Islet precursor cell (in vitro differentiated cells): Measurements from ENCODE around the gene SYT5.
"Not testable (repeated sequence)": the region's sequence is repeated elsewhere in the genome, so short reads cannot be mapped to it uniquely, and the experiment has no call there.

Experiments used
- DNase-seq: peaks from one replicate; pipeline ENCODE4 v3.0.0-alpha.2; 2018

The SYT5 gene

DNA sequence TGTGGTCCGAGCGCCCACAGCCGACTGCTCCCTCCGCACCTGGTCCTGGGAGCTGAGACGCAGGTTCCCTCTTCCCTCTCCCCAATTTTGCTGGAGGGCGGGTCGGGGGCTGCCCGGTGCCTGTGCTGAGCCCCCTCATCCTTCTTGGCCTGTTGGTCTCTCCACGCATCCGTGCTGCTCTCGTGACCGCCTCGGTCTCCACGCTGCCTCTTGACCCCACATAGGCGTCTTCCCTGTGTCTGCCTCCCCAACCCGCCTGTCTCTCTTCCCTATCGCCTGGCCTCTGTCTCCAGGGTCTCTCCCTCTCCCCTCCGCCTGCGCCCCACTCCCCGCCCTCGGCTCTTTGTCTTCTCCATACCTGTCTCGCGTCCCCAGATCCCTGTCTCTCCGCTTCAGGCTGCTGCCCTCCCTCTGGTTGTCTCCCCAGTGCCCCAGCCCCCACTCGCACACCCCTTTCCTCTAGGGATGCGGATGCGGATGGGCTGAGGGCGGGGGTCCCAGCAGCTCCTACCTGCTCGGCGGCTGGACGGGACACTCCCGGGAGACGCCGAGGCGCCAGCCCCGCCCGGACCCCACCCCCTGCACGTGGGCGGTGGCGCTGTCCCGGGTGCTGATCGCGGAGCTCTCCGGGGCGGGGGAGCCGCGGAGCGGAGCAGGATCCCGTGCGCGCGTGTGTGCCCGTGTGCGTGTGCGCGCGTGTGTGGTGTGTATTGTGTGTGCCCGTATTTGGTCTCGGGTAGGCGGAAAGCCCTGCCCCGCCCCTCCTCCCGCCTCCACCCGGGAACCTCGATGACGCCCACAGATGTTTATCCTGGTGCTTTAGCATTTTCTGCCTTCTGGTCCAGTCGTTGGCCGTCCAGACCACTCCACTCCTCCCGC, at the start of gene SYT5:
Gene SYT5 (minus strand): TSS at position 684 of the 879 bp plus-strand sequence. CDS start 1,248 bp downstream, outside the sequence.
- DNase-seq = peak; percentile 74

DNA sequence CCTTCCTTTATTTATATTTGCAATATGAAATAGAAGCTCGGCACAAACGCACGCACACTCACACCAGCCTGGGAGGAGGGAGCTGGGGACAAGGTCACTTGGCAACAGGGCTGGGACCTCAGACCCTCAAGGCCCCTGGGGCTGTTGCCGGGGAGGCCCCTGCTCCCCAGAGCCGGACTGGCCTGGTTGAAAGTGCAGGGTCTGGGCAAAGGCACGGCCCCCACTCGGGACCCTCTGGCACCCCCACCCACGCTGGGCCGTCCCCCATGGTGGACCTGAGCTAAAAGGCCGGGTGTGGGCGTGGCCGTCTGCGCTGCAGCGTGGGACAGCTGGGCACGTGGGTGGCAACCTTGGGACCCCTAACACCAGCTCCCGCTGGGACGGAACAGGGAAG, 49.7 kb upstream of the SYT5 start:
- DNase-seq = no peak

DNA sequence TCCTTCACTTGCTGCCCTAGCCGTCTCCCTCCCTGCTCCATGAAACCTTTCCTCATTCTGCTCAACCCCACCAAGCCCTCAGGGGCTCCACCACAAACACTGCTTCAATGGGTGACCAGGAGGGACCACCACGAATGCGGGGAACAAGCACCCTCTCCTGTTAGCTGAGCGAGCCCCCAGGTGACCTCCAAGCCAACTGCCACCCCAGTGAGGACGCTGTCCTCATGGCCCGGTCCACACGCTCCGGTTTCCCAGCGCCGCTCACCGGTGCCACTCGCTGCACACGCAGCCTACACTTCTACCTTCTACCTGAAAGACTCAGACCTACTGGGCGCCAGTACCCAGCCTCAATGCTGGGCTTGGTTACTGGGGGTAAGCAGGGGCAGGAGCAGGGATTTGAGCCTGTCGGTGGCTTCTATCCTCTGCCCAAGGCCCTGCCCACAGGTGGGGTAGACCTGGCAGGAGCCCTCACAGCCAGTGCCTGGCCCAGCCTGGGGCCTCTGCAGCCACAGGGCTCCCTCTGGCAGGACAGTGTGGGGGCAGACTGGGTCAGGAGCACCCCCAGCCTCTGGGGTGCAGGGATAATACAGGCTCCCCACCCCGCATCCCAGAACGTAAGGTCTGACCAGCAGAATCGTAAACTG, 49.2 kb upstream of the SYT5 start:
- DNase-seq = no peak

DNA sequence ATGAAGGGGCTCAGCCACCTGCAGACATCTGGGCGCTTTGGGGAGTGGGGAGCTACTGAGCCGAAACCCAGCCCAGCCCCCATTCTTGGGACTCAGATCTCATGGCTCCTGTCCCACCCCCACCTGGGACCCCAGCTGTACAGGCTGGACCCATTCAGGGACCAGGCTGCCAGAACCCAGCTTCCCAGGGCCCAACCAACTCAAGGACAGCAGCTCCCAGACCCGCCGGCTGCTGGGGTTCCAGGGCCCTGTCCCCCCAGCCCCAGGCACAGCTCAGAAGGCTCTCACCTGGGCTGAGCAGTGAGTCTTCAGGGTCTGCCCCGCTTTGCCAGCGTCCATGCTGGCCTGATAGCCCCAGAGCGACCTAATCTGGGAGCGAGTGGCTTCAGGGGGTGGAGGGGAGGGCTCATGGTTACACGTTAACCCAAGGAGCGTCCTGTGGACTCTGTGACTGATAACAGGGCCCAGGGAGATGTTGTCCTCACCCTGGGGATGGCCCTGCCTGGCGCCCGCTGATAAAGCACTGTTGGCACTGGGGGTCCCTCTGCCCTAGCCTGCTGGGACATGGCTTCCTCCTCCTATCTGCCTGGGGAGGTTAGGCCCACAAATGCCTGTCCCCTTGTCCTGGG, 48.4 kb upstream of the SYT5 start, which contains the start of gene TMEM86B:
Gene TMEM86B (minus strand): TSS at position 361 of the 629 bp plus-strand sequence. CDS start 22 bp downstream, at position 339.
- no peak for DNase-seq

DNA sequence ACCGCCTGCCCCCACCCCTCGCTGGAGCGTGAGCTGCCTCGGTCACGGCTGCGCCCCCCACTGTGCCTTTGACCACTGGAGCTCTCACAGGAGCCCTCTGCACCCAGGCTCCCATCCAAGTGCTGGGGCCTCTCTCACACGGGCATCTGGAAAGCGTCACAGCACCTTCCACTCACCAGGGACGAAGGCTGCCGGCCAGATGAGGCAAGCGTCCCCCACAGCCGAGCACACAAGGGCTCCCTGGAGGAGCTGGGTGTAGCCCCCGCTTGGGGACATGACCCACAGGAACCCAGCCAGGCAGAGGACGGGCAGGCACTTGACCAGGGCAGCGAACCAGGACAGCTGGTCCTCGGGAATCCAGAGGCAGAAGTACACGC, 47.9 kb upstream of the SYT5 start:
- DNase-seq = no peak

DNA sequence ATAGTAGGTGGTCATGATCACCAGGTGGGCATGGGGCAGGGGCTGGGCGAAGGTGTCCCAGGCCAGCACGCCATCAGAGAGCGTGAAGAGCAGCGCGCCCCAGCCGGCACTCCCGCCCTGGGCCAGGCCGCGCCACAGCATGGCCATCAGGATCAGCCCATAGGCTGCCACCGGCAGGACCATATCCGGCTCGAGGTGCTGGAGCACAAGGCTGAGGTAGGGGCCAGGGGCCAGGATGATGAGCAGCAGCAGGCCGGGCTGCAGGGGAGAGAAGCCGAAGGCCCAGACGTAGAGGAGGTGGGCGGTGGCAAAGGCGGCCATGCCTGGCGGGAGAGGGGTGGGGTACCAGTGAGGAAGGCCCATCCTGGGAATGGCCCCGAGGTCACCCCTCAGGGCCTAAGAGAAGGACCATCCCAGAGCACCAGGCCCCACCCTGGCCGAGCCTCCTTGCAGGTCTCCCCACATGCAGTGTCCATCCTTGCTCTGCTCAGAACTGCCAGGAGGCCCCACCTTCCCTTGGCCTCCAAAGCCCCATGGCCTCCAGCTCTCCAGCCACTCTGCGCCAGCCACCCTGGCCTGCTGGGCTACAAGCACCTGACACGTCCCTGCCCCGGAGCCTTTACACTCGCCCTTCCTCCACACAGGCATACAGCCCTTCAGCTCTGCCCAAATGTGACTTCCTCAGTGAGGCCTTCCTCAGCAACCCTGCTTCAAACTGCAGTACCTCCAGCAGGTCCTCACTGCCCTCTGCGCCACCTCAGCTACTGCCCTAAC, 47.3 kb upstream of the SYT5 start:
- DNase-seq = no peak

DNA sequence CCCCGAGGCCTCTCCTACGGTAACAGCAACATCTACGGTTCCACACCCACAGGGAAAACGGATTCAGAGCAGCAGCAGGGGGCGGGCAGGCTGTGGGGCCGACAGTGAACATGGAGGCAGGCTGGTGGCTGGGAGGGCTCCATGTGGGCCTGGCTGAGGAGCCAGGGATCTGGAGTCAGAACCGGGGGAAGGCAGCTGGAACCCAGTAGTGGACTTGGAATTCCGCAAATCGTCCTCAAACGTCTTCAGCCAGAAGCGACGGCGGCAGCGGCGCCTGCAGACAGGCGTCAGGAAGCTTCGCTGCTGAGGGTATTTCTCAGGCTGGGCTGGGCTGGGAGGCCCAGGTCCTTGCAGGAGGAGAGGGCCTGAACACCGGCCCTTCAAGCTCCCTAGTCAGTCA, 46.7 kb upstream of the SYT5 start:
- no peak for DNase-seq

DNA sequence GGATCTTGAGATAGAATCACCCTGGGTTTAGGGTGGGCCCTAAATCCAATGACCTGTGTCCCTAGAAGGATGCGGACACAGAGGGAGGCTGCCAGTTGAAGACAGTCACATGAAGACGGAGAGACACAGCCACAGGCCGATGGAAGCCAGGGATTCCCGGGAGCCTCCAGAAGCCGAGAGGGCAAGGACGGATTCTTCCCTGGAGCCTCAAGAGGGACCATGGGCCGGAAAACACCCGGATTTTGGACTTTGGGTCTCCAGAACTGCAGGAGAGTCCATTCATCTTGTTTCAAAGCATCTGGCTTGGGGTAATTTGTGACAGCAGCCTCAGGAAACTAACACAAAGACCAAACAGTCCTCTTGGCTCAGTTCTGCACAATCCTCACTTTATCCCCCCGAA, 46.2 kb upstream of the SYT5 start:
- DNase-seq = no peak

DNA sequence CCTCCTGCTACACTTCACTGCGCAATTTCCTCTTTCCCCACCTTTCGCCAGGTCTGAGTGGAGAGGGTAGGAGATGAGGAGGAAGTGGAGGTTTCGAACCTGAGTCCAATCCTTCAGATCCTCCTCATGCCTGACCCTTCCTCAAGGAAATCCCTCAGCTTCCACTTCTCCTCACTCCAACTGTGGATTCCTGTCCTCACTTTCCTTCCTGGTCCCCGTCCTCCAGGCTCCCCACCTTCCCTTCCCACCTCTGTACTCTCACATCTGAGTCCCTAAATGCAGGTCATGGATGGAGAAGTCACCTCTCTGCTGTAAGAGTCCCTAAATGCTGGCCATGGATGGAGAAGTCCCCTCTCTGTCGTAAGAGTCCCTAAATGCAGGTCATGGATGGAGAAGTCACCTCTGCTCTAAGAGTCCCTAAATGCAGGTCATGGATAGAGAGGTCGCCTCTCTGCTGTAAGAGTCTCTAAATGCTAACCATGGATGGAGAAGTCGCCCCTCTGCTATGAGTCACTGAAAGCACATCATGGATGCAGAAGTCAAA, 45.4 kb upstream of the SYT5 start:
- DNase-seq = no peak

DNA sequence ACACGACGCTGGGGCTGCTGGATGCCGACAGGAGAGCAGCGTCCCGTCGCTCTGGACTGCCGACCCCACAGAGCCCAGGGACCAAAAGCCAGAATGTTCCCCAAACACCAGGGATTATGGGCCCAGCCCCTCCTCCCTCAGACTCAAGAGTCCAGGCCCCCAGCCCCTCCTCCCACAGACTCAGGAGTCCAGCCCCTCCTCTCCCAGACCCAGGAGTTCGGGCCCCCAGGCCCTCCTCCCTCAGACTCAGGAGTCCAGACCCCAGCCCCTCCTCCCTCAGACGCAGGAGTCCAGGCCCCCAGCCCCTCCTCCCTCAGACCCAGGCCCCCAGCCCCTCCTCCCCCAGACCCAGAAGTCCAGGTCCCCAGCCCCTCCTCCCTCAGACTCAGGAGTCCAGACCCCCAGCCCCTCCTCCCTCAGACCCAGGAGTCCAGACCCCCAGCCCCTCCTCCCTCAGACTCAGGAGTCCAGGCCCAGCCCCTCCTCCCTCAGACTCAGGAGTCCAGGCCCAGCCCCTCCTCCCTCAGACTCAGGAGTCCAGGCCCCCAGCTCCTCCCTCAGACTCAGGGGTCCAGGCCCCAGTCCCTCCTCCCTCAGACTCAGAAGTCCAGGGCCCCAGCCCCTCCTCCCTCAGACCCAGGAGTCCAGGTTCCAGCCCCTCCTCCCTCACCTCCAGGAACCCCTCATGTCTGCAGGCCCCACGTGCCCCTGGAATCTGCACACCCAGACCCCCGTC, 44.8 kb upstream of the SYT5 start:
- DNase-seq = not testable (repeated sequence)

DNA sequence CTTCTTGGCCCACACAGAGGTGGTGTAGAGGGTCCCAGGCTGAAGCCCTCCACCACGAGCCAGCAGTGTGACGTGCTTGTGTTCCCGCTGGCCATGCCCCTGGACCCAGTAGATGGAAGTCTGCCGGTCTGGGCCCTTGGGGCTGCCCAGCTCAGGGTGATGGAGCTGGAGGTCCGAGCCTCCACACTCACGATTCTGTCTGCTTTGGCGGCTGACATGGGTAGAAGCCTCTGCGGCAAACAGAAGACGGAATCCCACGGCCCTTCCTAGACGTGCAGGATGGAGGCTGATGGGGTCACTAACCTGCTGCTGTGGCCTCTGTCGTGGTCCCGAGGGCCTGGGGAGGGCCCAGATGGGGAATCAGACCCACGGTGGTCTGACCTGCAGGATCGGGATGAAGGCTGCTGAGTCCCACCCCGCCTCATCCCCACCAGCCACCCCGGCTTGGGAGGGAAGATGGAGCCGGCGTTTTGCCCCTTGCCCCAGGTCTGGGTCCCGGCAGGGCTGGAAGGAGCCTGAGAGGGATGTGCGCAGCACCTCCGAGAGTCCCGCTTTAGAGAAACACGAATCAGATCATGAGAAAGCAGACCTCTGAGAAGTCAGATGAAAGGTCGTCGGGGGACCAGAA, 44.1 kb upstream of the SYT5 start:
- no peak for DNase-seq

DNA sequence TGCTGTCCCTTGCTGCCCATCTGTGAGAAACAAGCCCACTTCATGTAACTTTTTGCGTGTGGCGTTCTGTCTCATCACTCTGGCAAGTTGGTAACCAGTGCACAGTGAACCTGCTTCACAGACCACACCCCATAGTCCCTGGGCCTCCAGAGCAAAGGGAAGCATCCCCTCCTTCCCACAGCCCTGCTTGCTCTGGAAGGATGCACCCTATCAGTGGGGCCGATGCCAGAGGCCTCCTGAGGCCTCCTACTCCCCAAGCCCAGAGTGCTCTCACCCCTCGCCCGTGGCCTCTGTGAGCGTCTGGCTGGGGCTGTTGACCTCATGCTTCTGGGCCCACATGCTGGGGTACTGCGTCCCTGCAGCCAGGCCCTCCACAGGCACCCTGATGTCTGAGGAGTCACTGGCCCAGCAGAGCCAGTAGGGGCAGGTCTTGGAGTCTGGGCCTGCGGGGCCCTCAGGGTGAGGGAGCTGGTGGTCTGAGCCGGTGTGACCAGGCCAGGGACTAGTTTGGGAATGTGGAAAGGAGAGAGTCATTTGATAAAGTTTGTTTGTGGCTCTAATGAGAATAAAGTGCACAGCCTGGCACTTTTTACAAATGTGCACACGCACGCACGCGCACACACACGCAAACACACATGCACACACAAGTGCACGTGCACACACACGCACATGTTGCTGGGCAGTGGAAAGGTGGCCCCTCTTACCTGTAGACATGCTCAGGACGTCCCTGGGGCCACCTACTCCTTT, 43.4 kb upstream of the SYT5 start:
- DNase-seq = no peak

DNA sequence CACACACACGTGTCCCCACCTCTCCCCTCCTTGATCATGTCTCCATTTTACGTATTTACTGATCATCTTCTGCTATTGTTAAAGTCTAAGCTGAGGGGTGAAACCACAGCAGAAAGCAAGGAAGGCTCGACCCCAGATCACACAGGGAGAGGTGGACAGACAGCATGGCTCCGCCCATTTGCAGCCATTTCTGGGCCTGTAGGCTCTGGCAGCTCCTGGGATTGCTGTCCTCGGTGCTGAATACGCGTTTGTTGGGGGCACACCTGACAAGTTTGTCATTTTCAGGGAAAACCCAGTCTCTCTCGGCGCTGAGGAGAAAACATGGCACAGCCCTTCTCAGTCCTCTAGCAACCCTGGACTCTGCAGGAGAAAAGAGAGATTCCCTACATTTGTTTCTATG, 40.4 kb upstream of the SYT5 start:
- no peak for DNase-seq

DNA sequence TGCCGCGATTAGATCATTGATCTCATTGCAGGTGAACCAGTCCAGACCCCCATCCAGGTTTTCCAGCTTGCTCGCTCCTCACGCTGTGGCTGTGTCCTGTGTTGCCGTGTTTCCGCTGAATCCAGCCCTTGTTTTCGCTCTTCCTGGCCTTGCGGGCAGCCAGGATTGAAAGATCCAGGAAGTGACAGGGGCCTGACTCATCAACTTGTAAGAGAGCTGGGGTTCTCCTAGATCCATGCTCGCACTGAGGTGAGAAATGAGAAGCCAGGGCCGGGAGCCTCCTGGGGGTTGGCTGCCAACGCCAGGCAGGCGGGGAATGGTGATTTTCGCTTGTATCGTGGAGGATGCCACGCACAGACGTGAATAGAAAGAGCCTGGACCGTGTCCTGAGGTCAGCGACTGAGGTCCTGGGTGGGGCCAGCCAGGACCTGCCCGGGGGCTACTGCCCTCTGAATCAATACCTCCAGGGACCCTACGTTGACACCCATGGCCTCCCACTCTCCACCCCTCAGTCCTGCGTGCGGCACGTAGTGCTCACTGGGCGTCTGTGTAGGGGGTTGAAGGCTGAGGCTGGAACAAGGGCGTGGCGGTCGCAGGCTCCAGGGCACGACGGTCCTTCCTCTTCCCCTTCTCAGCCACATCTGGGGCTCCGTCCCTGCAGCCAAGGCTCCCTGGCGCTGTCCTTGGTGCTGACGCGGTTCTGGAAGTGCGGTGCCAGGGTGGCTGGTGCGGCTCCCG, 36.5 kb upstream of the SYT5 start:
- peak; percentile 98 for DNase-seq

DNA sequence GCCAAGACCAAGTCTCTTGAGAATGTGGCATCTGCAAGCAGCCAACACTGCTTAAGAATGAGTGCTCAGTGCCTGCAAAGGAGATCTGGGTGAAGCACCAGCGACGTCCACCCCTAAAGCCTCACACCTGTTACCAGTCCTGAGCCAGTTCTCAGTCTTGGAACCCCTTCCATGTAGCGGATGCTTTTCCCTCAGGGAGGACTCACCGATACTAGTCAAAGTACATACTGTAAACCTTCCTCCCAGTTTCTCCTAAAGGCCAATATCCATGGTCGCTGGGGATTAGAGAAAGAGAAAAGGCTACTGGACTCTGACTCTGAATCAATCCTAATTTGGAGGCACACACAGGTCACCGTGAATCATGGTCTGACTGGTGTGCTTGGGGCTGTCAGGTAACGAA, 33.5 kb upstream of the SYT5 start:
- DNase-seq = no peak

DNA sequence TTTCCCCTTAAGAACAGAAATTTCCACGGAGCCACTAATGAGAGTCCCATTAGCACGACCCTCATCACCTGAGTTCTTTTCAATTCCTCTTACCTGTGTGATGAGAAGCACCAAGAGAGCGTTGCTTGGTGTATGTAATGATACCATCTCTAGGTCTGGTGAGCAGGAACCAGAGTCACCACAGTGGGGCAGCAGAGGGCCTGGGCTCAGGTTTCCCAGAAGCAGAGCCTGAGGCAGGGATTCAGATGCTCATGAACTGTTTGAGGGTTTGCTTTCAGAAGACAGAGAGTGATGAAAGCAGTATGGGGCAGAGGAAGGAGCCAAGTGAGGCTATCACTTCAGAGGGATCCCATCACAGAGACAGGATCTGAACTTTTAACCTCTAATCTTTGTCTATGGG, 32.4 kb upstream of the SYT5 start:
- no peak for DNase-seq

DNA sequence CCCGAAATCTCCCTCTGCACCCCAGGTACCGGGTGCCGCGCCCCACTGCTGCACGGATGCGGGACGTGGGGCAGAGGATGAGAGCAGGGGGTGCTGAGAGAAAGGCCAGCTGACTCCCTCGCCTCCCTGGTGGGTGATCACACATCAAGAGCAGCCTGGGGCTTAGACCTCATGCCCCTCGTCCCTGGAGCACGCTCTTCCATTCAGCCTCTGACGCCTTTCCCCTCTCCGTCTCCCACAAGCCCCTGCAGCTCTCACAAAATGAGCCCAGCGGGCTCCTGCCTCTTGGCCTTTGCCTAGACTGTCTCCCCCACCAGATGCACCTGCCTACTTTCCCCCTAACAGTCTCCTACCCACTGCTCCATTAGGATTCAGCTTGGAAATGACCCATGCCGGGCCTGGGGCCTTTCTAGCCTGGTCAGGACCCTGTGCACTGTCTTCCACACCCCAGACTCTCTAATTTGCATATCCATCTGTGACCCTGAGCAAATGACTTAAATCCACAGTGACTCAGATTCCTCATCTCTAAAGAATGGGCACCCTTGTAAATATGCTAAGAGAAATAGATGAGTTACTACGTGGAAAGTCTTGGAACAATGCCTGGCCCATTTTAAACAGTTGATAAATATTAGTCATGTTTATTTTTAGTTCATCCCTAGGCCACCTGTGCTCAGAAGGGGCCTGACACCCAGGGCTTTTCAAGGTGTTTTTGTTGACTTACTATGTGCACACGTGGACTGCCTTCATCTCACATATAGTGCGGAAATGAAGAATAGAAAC, 29.8 kb upstream of the SYT5 start:
- DNase-seq = no peak

DNA sequence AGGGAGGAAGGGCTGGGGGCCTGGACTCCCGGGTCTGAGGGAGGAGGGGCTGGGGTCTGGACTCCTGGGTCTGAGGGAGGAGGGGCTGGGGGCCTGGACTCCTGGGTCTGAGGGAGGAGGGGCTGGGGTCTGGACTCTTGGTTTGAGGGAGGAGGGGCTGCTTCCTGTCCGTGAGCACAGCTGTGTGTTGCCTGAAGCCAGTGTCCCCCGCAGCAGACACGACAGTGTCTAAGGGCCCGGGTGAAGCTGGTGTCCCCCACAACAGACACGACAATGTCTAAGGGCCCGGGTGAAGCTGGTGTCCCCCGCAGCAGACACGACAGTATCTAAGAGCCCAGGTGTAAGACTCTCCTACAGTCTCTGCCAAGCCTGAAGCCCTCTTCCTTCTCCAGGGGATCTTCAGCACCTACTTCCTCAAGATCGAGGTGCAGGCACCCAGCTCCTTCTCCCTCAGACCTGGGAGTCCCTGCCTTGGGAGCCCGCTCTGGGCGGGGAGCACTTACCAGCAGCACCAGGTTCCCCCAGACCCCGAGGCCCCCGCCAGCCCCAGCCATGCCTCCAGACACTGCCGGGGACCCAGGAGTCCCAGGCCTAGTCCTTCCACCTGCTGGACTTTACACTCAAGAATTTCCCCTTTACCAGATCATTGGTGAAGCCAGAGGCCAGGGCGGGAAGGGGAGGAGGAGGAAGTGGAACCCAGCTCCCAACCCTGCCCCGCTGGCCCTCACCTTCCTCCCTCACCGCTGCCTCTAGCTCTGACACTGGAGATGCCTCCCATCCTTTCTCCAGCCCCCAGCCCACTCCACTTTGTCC, 29.0 kb upstream of the SYT5 start, which contains the start of gene PTPRH:
Gene PTPRH (minus strand): TSS at position 622 of the 813 bp plus-strand sequence. CDS start 68 bp downstream, at position 554.
- DNase-seq = no peak
